ENCODE measurements around the gene DHX58. TPM values are rescaled to one million over a fixed set of nuclear protein-coding genes. Genes with fewer than 3 reads are reported as not detected.

DHX58 gene
- total and polyA plus RNA-seq, 2 donors (not counting 3 experiments of a cell fraction or from before 2014, with no cell fraction given): 3.1 to 9.0 TPM

DNA sequence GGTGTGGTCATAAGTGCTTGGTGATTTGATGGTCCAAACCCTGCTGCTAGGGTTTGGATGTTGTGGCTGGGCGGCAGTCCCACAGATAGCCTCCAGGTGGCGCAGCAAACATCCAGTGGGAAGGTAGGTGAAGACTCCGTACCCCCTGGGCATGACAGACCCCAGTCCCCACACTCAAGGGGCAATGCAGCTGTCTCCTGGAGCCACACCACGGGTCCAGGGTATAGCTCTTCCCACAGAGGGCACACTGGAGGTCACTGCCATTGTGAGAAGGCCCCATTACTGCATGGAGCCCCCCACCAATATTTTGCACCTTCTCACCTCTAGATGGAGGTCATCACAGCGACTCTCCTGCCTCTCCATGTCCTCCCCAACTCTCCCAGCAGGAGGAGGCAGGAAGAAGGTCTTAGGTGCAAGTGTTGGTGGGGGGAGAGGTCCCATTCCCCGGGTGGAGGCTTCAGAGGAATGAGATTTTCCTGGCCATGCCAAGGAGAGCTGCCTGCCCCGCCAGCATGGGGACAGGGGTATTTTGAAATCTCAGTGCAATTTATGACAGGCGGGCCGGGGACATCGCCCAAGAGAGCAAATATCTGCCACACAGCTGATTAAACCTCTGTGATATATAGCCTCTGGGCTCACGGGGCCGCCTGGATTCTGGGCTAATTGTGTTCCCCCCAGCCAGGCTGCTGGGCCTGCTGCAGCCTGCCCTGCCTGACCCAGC, 45.0 kb downstream of the DHX58 start:
- no peak for TF ChIP-seq JUN (IDR thresholded peaks at IDR 0.05; ENCODE audit: borderline replicate concordance, insufficient read depth, insufficient read length, low read depth)
- TF ChIP-seq MYC (IDR thresholded peaks at IDR 0.05; ENCODE audit: low read depth, low read length): no peak
- TF ChIP-seq, protein P1, sequence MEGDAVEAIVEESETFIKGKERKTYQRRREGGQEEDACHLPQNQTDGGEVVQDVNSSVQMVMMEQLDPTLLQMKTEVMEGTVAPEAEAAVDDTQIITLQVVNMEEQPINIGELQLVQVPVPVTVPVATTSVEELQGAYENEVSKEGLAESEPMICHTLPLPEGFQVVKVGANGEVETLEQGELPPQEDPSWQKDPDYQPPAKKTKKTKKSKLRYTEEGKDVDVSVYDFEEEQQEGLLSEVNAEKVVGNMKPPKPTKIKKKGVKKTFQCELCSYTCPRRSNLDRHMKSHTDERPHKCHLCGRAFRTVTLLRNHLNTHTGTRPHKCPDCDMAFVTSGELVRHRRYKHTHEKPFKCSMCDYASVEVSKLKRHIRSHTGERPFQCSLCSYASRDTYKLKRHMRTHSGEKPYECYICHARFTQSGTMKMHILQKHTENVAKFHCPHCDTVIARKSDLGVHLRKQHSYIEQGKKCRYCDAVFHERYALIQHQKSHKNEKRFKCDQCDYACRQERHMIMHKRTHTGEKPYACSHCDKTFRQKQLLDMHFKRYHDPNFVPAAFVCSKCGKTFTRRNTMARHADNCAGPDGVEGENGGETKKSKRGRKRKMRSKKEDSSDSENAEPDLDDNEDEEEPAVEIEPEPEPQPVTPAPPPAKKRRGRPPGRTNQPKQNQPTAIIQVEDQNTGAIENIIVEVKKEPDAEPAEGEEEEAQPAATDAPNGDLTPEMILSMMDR (IDR thresholded peaks at IDR 0.05; ENCODE audit: extremely low read depth in 1 of 2, insufficient read depth in 1 of 2, low read depth in 1 of 2, low read length in 2 of 2): peak; percentile 76 to 89
- H3K9me1 ChIP-seq (replicated peaks; ENCODE audit: control insufficient read depth, extremely low read depth, insufficient read depth, low read length): no peaks in the 10 kb centered on the region
- no peak overlapping the region for H3K4me2 ChIP-seq (ENCODE audit: insufficient read depth, low read length)
- intact Hi-C loops (cut with micrococcal nuclease) (loop anchor here (1.0 to 5.0 kb wide), 5 partner anchors 34 to 460 kb away; partner anchors contain the start of gene KCNH4), dilution Hi-C loops (cut with MboI; ENCODE audit: extremely low pct_ligation_motif_present, low sequenced_read_pairs) (no loop called here)
- no peaks in the 10 kb centered on the region for H3K36me3 ChIP-seq (ENCODE audit: control insufficient read depth in 2 of 2, extremely low read depth in 1 of 2, insufficient read depth in 2 of 2, low read length in 2 of 2)
- H3K79me2 ChIP-seq (ENCODE audit: control insufficient read depth, insufficient read depth, low read length): no peaks in the 10 kb centered on the region
- H4K20me1 ChIP-seq (replicated peaks; ENCODE audit: control insufficient read depth, extremely low read depth, insufficient read depth, low read length): no peaks in the 10 kb centered on the region
- no peak overlapping the region for H3K4me3 ChIP-seq (replicated peaks in 1 of 3; ENCODE audit: insufficient read depth in 1 of 3, low read depth in 1 of 3, low read length in 3 of 3)
- H2AFZ ChIP-seq (ENCODE audit: low read depth, low read length): no peak overlapping the region
- ChIA-PET POLR2A (no interaction called here), CTCF (interaction anchor here (0.6 to 3.3 kb wide), 29 partner anchors 8 to 114 kb away, joined by 3 to 41 read pairs (median 5); partner anchors contain the start of genes DNAJC7, KAT2A, KCNH4 and ZNF385C)
- H3K27ac ChIP-seq (ENCODE audit: insufficient read depth, low read depth, low read length): no peak overlapping the region
- H3K9me3 ChIP-seq (replicated peaks; ENCODE audit: control insufficient read depth, insufficient read depth, low read length): no peaks in the 10 kb centered on the region
- peaks cover 0 to 9% of the 10 kb centered on the region in 2 experiments for H3K27me3 ChIP-seq (ENCODE audit: control insufficient read depth in 2 of 2, insufficient read depth in 2 of 2, low read length in 2 of 2)
- DNase-seq (ENCODE audit: low read depth, low spot score) (peak; percentile 57), FAIRE-seq (peak; percentile 83)
- BruUV-seq (replicated peaks): no TSS peak
- H3K9ac ChIP-seq (replicated peaks; ENCODE audit: extremely low read depth, insufficient read depth, low read length): no peak overlapping the region
- H3K4me1 ChIP-seq (ENCODE audit: control insufficient read depth, extremely low read depth, insufficient read depth, low read length): peaks cover 3% of the 10 kb centered on the region

DNA sequence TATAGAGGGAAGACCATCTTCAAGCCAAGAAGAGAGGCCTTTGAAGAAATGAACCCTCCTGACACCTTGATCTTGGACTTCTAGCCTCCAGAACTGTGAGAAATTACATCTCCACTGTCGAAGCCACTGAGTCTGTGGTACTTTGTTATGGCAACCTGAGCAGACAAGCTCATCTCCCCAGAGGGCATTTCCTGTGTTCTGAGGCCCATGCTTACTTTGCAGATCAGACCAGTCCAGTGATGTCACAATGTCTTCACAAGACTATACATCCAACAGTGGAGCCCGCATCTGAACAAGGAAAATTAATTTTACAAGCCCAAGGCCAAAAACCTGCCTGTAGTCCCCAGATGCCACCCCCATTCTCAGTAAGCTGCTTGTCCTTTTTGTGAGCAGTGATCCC, 47.3 kb downstream of the DHX58 start:
- Histone ChIP-seq H3K27me3 (ENCODE audit: control insufficient read depth in 2 of 2, insufficient read depth in 2 of 2, low read length in 2 of 2) (peaks cover 0 to 2% of the 10 kb centered on the region in 2 experiments), H2AFZ (ENCODE audit: low read depth, low read length) (no peak overlapping the region), H3K36me3 (ENCODE audit: control insufficient read depth in 2 of 2, extremely low read depth in 1 of 2, insufficient read depth in 2 of 2, low read length in 2 of 2) (no peaks in the 10 kb centered on the region), H3K9me1 (replicated peaks; ENCODE audit: control insufficient read depth, extremely low read depth, insufficient read depth, low read length) (no peaks in the 10 kb centered on the region), H3K9me3 (replicated peaks; ENCODE audit: control insufficient read depth, insufficient read depth, low read length) (no peaks in the 10 kb centered on the region), H3K79me2 (ENCODE audit: control insufficient read depth, insufficient read depth, low read length) (no peaks in the 10 kb centered on the region), H4K20me1 (replicated peaks; ENCODE audit: control insufficient read depth, extremely low read depth, insufficient read depth, low read length) (no peaks in the 10 kb centered on the region), H3K4me1 (ENCODE audit: control insufficient read depth, extremely low read depth, insufficient read depth, low read length) (no peaks in the 10 kb centered on the region), H3K9ac (replicated peaks; ENCODE audit: extremely low read depth, insufficient read depth, low read length) (no peak overlapping the region), H3K27ac (ENCODE audit: insufficient read depth, low read depth, low read length) (no peak overlapping the region), H3K4me2 (ENCODE audit: insufficient read depth, low read length) (no peak overlapping the region), H3K4me3 (replicated peaks in 1 of 3; ENCODE audit: insufficient read depth in 1 of 3, low read depth in 1 of 3, low read length in 3 of 3) (no peak overlapping the region)
- FAIRE-seq (no peak), DNase-seq (ENCODE audit: low read depth, low spot score) (no peak)
- intact Hi-C loops (cut with micrococcal nuclease) (loop anchor here (5.0 kb wide), 1 partner anchor 117 kb away; the partner anchor contains the start of gene KCNH4), dilution Hi-C loops (cut with MboI; ENCODE audit: extremely low pct_ligation_motif_present, low sequenced_read_pairs) (no loop called here)
- BruUV-seq (replicated peaks): no TSS peak
- ChIA-PET CTCF (interaction anchor here (0.7 to 3.3 kb wide), 17 partner anchors 9 to 122 kb away, joined by 3 to 24 read pairs (median 4); partner anchors contain the start of genes KAT2A and KCNH4), POLR2A (no interaction called here)
- no peak for TF ChIP-seq EZH2 (IDR thresholded peaks at IDR 0.05; ENCODE audit: borderline replicate concordance, low read depth, low read length, severe bottlenecking)
- TF ChIP-seq JUN (IDR thresholded peaks at IDR 0.05; ENCODE audit: borderline replicate concordance, insufficient read depth, insufficient read length, low read depth): no peak
- TF ChIP-seq MYC (IDR thresholded peaks at IDR 0.05; ENCODE audit: low read depth, low read length): no peak
- no peak for TF ChIP-seq POLR2AphosphoS5 (IDR thresholded peaks at IDR 0.05; ENCODE audit: insufficient read depth, low read depth, low read length)
- no peak for TF ChIP-seq GATA2 (IDR thresholded peaks at IDR 0.05; ENCODE audit: insufficient read depth, insufficient read length, low read depth, low read length)
- TF ChIP-seq FOS (IDR thresholded peaks at IDR 0.05; ENCODE audit: borderline replicate concordance, insufficient read depth, low read length): no peak
- TF ChIP-seq, protein P1 (IDR thresholded peaks at IDR 0.05; ENCODE audit: extremely low read depth in 1 of 2, insufficient read depth in 1 of 2, low read depth in 1 of 2, low read length in 2 of 2): no peak
- no peak for TF ChIP-seq POLR2A (IDR thresholded peaks at IDR 0.05; ENCODE audit: low read depth, low read length)
- TF ChIP-seq, protein P2, sequence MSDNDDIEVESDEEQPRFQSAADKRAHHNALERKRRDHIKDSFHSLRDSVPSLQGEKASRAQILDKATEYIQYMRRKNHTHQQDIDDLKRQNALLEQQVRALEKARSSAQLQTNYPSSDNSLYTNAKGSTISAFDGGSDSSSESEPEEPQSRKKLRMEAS (IDR thresholded peaks at IDR 0.05; ENCODE audit: insufficient read depth, insufficient read length): no peak

Measured in endothelial cell of umbilical vein (primary cell).